ENCODE data around the gene CSGALNACT2.
A peak's percentile ranks its signal among the peaks of the same experiment; 100 is the strongest.

The CSGALNACT2 gene

GRCh38 chr10:43190289-43190688 is 52.0 kb downstream of the CSGALNACT2 start:
- no peak for DNase-seq

- no peak for DNase-seq
Measured at GRCh38 chr10:43190775-43191174, 52.5 kb downstream of the CSGALNACT2 start.

- DNase-seq, result no peak
Measured at GRCh38 chr10:43192884-43193283, 54.6 kb downstream of the CSGALNACT2 start.

- DNase-seq, result no peak
Measured at GRCh38 chr10:43193496-43194080, 55.3 kb downstream of the CSGALNACT2 start.

- no peak for DNase-seq
Measured at GRCh38 chr10:43194266-43194665, 56.0 kb downstream of the CSGALNACT2 start.

GRCh38 chr10:43194859-43195258 is 56.6 kb downstream of the CSGALNACT2 start:
- DNase-seq, result no peak

GRCh38 chr10:43195557-43195956 is 57.3 kb downstream of the CSGALNACT2 start:
- no peak for DNase-seq

GRCh38 chr10:43196131-43196980 is 58.1 kb downstream of the CSGALNACT2 start:
- DNase-seq, result no peak

GRCh38 chr10:43196981-43197833 is 59.0 kb downstream of the CSGALNACT2 start:
- no peak for DNase-seq

GRCh38 chr10:43197834-43198681 is 59.8 kb downstream of the CSGALNACT2 start:
- DNase-seq, result peak; percentile 19

GRCh38 chr10:43198682-43199005 is 60.4 kb downstream of the CSGALNACT2 start:
- DNase-seq, result no peak

GRCh38 chr10:43199088-43199683 is 60.9 kb downstream of the CSGALNACT2 start:
- no peak for DNase-seq

GRCh38 chr10:43199684-43200537 is 61.7 kb downstream of the CSGALNACT2 start:
- no peak for DNase-seq

- DNase-seq, result no peak
Measured at GRCh38 chr10:43200538-43201390, 62.5 kb downstream of the CSGALNACT2 start.

- DNase-seq, result no peak
Measured at GRCh38 chr10:43201545-43202131, 63.4 kb downstream of the CSGALNACT2 start.

GRCh38 chr10:43202224-43202656 is 64.0 kb downstream of the CSGALNACT2 start:
- DNase-seq, result peak; percentile 72

- DNase-seq, result peak; percentile 64
Measured at GRCh38 chr10:43202657-43203447, 64.6 kb downstream of the CSGALNACT2 start.

- peak; percentile 15 for DNase-seq
Measured at GRCh38 chr10:43203448-43204041, 65.3 kb downstream of the CSGALNACT2 start.
